ENCODE data around the gene DHDH.
A peak's percentile ranks its signal among the peaks of the same experiment; 100 is the strongest.

The DHDH gene

DNA sequence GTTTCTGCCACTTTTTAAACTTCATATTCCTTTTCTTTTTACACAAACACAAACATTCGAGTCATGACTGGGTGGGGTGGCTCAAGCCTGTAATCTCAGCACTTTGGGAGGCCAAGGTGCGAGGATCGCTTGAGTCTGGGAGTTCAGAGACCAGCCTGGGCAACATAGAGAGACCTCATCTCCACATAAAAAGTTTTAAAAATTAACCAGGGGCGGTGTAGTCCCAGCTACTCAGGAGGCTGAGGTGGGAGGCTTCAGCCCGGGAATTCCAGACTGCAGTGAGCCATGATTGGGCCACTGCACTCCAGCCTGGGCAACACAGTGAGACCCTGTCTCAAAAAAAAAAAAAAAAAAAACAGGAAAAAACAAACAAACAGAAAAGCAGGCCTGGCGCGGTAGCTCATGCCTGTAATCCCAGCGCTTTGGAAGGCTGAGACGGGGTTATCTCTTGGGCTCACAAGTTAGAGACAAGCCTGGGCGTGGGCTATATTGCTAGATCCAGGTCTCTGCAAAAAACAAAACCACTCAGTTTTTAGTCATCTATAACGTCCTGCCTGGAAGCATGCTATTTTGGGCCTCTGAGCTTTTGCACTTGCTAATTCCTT is 20.6 kb downstream of the DHDH start:
- Histone ChIP-seq H3K4me2 (ENCODE audit: low read length) (peak overlapping the region; percentile 87), H3K9me2 (replicated peaks; ENCODE audit: control insufficient read depth, low read length) (no peaks in the 10 kb centered on the region), H3K27me3 (ENCODE audit: control insufficient read depth, low read length) (no peaks in the 10 kb centered on the region), H3K4me1 (ENCODE audit: control insufficient read depth, low read length) (peaks cover 57% of the 10 kb centered on the region), H3K4me3 (ENCODE audit: low read length) (peak overlapping the region; percentile 92), H3K79me2 (ENCODE audit: control insufficient read depth, low read length) (peaks cover 24% of the 10 kb centered on the region), H3K9me3 (ENCODE audit: control insufficient read depth, insufficient read depth, low read length) (no peaks in the 10 kb centered on the region), H3K27ac (ENCODE audit: low read depth, low read length) (no peak overlapping the region), H4K20me1 (ENCODE audit: control insufficient read depth, insufficient read depth, low read depth, low read length) (no peaks in the 10 kb centered on the region), H3K36me3 (ENCODE audit: control insufficient read depth, low read length) (peaks cover 23% of the 10 kb centered on the region), H3F3A (ENCODE audit: control insufficient read depth, insufficient read depth) (no peaks in the 10 kb centered on the region; the same call in 1 of the 2 replicates)
- TF ChIP-seq, protein P1, sequence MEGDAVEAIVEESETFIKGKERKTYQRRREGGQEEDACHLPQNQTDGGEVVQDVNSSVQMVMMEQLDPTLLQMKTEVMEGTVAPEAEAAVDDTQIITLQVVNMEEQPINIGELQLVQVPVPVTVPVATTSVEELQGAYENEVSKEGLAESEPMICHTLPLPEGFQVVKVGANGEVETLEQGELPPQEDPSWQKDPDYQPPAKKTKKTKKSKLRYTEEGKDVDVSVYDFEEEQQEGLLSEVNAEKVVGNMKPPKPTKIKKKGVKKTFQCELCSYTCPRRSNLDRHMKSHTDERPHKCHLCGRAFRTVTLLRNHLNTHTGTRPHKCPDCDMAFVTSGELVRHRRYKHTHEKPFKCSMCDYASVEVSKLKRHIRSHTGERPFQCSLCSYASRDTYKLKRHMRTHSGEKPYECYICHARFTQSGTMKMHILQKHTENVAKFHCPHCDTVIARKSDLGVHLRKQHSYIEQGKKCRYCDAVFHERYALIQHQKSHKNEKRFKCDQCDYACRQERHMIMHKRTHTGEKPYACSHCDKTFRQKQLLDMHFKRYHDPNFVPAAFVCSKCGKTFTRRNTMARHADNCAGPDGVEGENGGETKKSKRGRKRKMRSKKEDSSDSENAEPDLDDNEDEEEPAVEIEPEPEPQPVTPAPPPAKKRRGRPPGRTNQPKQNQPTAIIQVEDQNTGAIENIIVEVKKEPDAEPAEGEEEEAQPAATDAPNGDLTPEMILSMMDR (IDR thresholded peaks at IDR 0.05; ENCODE audit: low read depth, low read length, poor library complexity, severe bottlenecking): no peak
- no peak for TF ChIP-seq EZH2phosphoT487 (IDR thresholded peaks at IDR 0.05; ENCODE audit: borderline replicate concordance, low read length)

DNA sequence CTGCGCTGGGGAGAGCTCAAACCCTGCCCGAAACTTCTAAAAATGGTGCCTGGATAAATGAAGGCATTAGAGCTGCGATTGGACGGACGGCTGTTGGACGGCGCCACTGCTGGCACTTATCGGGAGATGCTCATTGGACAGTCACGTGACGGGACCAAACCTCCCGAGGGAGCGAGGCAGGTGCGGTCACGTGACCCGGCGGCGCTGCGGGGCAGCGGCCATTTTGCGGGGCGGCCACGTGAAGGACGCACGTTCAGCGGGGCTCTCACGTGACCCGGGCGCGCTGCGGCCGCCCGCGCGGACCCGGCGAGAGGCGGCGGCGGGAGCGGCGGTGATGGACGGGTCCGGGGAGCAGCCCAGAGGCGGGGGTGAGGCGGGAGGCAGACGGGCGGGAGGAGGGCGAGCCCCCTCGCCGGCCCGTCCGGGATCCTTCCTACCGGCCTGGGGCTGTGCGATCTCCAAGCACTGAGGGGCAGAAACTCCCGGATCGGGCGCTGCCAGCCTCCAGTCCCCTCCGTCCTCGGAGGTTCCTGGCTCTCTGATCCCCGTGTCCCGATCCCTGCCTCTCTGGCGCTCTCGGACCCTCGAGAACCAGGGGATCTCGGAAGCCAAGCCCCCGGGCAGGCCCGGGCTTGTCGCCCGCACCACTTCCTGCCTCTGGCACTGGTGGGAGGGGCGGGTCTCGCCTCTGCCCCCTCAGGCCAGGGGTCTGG is 21.3 kb downstream of the DHDH start, which contains the start of gene BAX:
Gene BAX (plus strand): TSS at position 281 of the 713 bp plus-strand sequence. CDS start 54 bp downstream, at position 335.
- Histone ChIP-seq H3F3A (ENCODE audit: control insufficient read depth, insufficient read depth) (no peaks in the 10 kb centered on the region; the same call in 1 of the 2 replicates), H4K20me1 (ENCODE audit: control insufficient read depth, insufficient read depth, low read depth, low read length) (no peaks in the 10 kb centered on the region), H3K4me2 (ENCODE audit: low read length) (peak within 1 kb of the TSS; percentile 87), H3K36me3 (ENCODE audit: control insufficient read depth, low read length) (peaks cover 23% of the 10 kb centered on the region), H3K9me3 (ENCODE audit: control insufficient read depth, insufficient read depth, low read length) (no peaks in the 10 kb centered on the region), H3K4me3 (ENCODE audit: low read length) (peak within 1 kb of the TSS; percentile 92), H3K27me3 (ENCODE audit: control insufficient read depth, low read length) (no peaks in the 10 kb centered on the region), H3K9me2 (replicated peaks; ENCODE audit: control insufficient read depth, low read length) (no peaks in the 10 kb centered on the region), H3K27ac (ENCODE audit: low read depth, low read length) (peak within 1 kb of the TSS; percentile 60), H3K4me1 (ENCODE audit: control insufficient read depth, low read length) (peaks cover 56% of the 10 kb centered on the region), H3K79me2 (ENCODE audit: control insufficient read depth, low read length) (peaks cover 24% of the 10 kb centered on the region)
- TF ChIP-seq, protein P1 (IDR thresholded peaks at IDR 0.05; ENCODE audit: low read depth, low read length, poor library complexity, severe bottlenecking): peak; percentile 14
- no peak for TF ChIP-seq EZH2phosphoT487 (IDR thresholded peaks at IDR 0.05; ENCODE audit: borderline replicate concordance, low read length)

DNA sequence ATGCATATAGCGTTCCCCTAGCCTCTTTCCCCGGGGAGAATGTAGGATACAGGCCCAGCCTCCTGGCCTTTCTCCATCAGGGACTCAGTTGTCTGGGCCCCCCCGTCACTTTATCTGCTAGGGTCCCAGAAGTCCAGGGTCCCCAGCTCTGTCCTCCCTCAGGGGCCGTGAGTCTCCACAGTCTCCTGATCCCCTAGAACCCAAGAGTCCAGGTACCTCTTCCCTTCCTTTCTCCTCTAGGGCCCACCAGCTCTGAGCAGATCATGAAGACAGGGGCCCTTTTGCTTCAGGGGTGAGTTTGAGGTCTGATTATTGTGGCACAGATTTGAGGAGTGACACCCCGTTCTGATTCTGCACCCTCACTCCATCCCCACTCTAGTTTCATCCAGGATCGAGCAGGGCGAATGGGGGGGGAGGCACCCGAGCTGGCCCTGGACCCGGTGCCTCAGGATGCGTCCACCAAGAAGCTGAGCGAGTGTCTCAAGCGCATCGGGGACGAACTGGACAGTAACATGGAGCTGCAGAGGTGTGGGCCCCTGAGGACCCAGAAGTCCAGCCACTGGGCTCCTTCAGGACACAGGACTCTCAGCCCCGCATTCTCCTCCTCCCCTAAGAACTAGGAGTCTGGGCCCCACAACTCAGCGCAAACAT is 21.9 kb downstream of the DHDH start:
- Histone ChIP-seq H3K36me3 (ENCODE audit: control insufficient read depth, low read length) (peaks cover 23% of the 10 kb centered on the region), H3K9me3 (ENCODE audit: control insufficient read depth, insufficient read depth, low read length) (no peaks in the 10 kb centered on the region), H4K20me1 (ENCODE audit: control insufficient read depth, insufficient read depth, low read depth, low read length) (no peaks in the 10 kb centered on the region), H3K27me3 (ENCODE audit: control insufficient read depth, low read length) (no peaks in the 10 kb centered on the region), H3K79me2 (ENCODE audit: control insufficient read depth, low read length) (peaks cover 24% of the 10 kb centered on the region), H3F3A (ENCODE audit: control insufficient read depth, insufficient read depth) (no peaks in the 10 kb centered on the region; the same call in 1 of the 2 replicates), H3K9me2 (replicated peaks; ENCODE audit: control insufficient read depth, low read length) (no peaks in the 10 kb centered on the region), H3K4me1 (ENCODE audit: control insufficient read depth, low read length) (peaks cover 49% of the 10 kb centered on the region), H3K27ac (ENCODE audit: low read depth, low read length) (peak overlapping the region; percentile 60), H3K4me2 (ENCODE audit: low read length) (peak overlapping the region; percentile 87), H3K4me3 (ENCODE audit: low read length) (peak overlapping the region; percentile 92)
- TF ChIP-seq EZH2phosphoT487 (IDR thresholded peaks at IDR 0.05; ENCODE audit: borderline replicate concordance, low read length): no peak
- TF ChIP-seq, protein P1 (IDR thresholded peaks at IDR 0.05; ENCODE audit: low read depth, low read length, poor library complexity, severe bottlenecking): no peak

Measured in DOHH2 (cell line).